NCI-H2196 treated with DMSO at 0.1 percent for 48 hours (cell line): ENCODE results near the gene SLC25A17.
"Not testable (repeated sequence)": the region's sequence is repeated elsewhere in the genome, so short reads cannot be mapped to it uniquely, and the experiment has no call there.

ENCODE experiments used
- DNase-seq: peaks from one replicate; lab custom pipeline; 2025; ENCODE audit not compliant: unreplicated experiment; lab: John Stamatoyannopoulos, UW

The SLC25A17 gene

GRCh38 chr22:40819599-40820140 lies 524 bp upstream of the SLC25A17 start:
- DNase-seq: no peak

- DNase-seq: no peak
These were observed 877 bp downstream of the SLC25A17 start for GRCh38 chr22:40818192-40818746.

- DNase-seq: no peak
These were observed 1.4 kb downstream of the SLC25A17 start for GRCh38 chr22:40817737-40818136.

GRCh38 chr22:40813912-40814315 lies 5.2 kb downstream of the SLC25A17 start:
- DNase-seq: no peak

GRCh38 chr22:40808018-40808841 lies 10.9 kb downstream of the SLC25A17 start:
- DNase-seq: no peak

- no peak for DNase-seq
These were observed 12.4 kb downstream of the SLC25A17 start for GRCh38 chr22:40806711-40807110.

- no peak for DNase-seq
These were observed 13.4 kb downstream of the SLC25A17 start for GRCh38 chr22:40805699-40806203.

GRCh38 chr22:40805239-40805638 lies 13.9 kb downstream of the SLC25A17 start:
- DNase-seq: no peak

GRCh38 chr22:40803321-40803720 lies 15.8 kb downstream of the SLC25A17 start:
- DNase-seq: no peak

GRCh38 chr22:40799008-40799407 lies 20.1 kb downstream of the SLC25A17 start:
- DNase-seq: no peak

- no peak for DNase-seq
These were observed 21.7 kb downstream of the SLC25A17 start for GRCh38 chr22:40797427-40797826.

- DNase-seq: no peak
These were observed 26.7 kb downstream of the SLC25A17 start for GRCh38 chr22:40792451-40792850.

- DNase-seq: no peak
These were observed 27.9 kb downstream of the SLC25A17 start for GRCh38 chr22:40791241-40791640.

GRCh38 chr22:40789131-40789530 lies 30.0 kb downstream of the SLC25A17 start:
- DNase-seq: no peak

GRCh38 chr22:40782521-40782920 lies 36.6 kb downstream of the SLC25A17 start:
- no peak for DNase-seq

- not testable (repeated sequence) for DNase-seq
These were observed 37.4 kb downstream of the SLC25A17 start for GRCh38 chr22:40781749-40782148.

GRCh38 chr22:40769761-40770160 lies 49.4 kb downstream of the SLC25A17 start:
- DNase-seq: no peak

GRCh38 chr22:40768206-40768605 lies 50.9 kb downstream of the SLC25A17 start:
- no peak for DNase-seq

- DNase-seq: no peak
These were observed 52.2 kb downstream of the SLC25A17 start for GRCh38 chr22:40766956-40767355.

GRCh38 chr22:40764763-40765441 lies 54.2 kb downstream of the SLC25A17 start:
- no peak for DNase-seq

- DNase-seq: no peak
These were observed 59.8 kb downstream of the SLC25A17 start for GRCh38 chr22:40759294-40759840.
